Measurements from ENCODE around the gene NCOA7. TPM values are rescaled to one million over a fixed set of nuclear protein-coding genes. Genes with fewer than 3 reads are reported as not detected.

The NCOA7 gene
- total and polyA plus RNA-seq, 9 of the 15 experiments (the other 6 are each of a cell fraction or from before 2014, with no cell fraction given), result 5.8 to 14.6 (median 9.3) TPM

DNA sequence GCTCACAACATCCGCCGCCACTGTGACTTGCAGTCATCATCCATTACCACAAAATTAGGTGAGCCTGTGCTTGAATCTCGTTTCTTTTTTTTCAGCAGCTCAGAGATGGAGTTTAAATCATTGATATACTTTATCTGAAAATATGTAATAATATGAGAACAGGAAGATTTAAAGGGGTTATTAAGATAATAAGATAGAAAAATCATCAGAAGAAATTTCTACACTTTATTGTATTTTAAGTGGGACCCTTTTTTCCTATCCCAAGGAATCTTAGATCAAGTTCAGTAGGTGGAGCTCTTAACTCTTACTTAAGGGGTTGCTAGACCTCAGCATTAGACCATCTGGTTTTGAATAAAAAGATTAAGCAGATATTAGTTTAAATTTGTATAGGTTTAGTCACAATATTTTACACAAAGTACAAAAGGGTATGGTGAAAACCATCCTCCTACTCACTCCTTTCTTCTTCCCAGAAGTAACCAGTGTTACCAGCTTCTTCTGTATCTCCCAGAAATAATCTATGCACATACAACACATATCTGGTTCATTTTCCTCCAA is 9.4 kb upstream of the NCOA7 start:
- peaks cover 32% of the 10 kb centered on the region for H3K79me2 ChIP-seq (ENCODE audit: control insufficient read depth, insufficient read depth, low read length)
- H3K9me1 ChIP-seq (ENCODE audit: control insufficient read depth, insufficient read depth, low read length), result no peaks in the 10 kb centered on the region
- TSS peak; percentile 62 for BruUV-seq (replicated peaks)
- H3K9ac ChIP-seq (ENCODE audit: insufficient read depth in 1 of 2, low read depth in 2 of 2, low read length in 2 of 2), result peak overlapping the region; percentile 71 to 94; a peak in 3 of 4 replicates
- H3K27me3 ChIP-seq (ENCODE audit: control insufficient read depth in 2 of 2, insufficient read depth in 2 of 2, low read length in 2 of 2), result no peaks in the 10 kb centered on the region
- H2AFZ ChIP-seq (ENCODE audit: low read depth, low read length), result peak overlapping the region; percentile 98
- H3K36me3 ChIP-seq (ENCODE audit: control insufficient read depth, insufficient read depth, low read length), result no peaks in the 10 kb centered on the region; the same call in 2 of the 3 replicates
- peak overlapping the region; percentile 47 for H3K4me3 ChIP-seq
- no peak for FAIRE-seq
- H3K4me1 ChIP-seq (replicated peaks in 1 of 2; ENCODE audit: control insufficient read depth in 2 of 2, insufficient read depth in 2 of 2, low read length in 2 of 2), result no peaks in the 10 kb centered on the region; a peak in 2 of 5 replicates
- DNase-seq (ENCODE audit: extremely low read depth in 1 of 4, low spot score in 3 of 4), result peak in 2 of 4 experiments; percentile 34 to 44
- in situ Hi-C loops (cut with MboI), result loop anchor here (10.0 kb wide), 1 partner anchor 1493 kb away; no protein-coding TSS in a partner anchor
- CTCF ChIA-PET (ENCODE audit: low intra/inter-chr PET ratio), result interaction anchor here (1.2 to 1.5 kb wide), 2 partner anchors 175 to 193 kb away, joined by 5 to 7 read pairs; partner anchors contain the start of gene HINT3
- peak overlapping the region; percentile 88 for H3K4me2 ChIP-seq (ENCODE audit: insufficient read depth, low read length)
- H3K27ac ChIP-seq (ENCODE audit: extremely low read depth, low read depth, low read length), result peak overlapping the region; percentile 98
- H3K9me3 ChIP-seq (replicated peaks; ENCODE audit: control insufficient read depth, insufficient read depth, low read depth, low read length), result 0 out of 2 replicates have a peak, but pooled peaks cover 2% of the 10 kb centered on the region
- WGBS (ENCODE audit: insufficient coverage, low coverage, missing lambda C conversion rate), result 0% methylated on average over 3 of the region's 3 CpGs
- POLR2A ChIA-PET, result interaction anchor here (0.6 to 2.5 kb wide), 21 partner anchors 9 to 480 kb away, joined by 3 to 98 read pairs (median 6); partner anchors contain the start of genes HDDC2, HINT3, NCOA7 and TRMT11
- no peaks in the 10 kb centered on the region for H4K20me1 ChIP-seq (replicated peaks; ENCODE audit: control insufficient read depth, insufficient read depth, low read length)
- intact Hi-C loops (cut with micrococcal nuclease), result loop anchor here (1.0 to 10.0 kb wide), 6 partner anchors 8 to 817 kb away; partner anchors contain the start of gene RNF217
- peak; percentile 58 for ATAC-seq
- TF ChIP-seq CEBPB (tag; IDR thresholded peaks at IDR 0.05), result 0 out of 2 replicates have a peak, but pooled peaks have one; percentile 79
- no peak for TF ChIP-seq EWSR1 (IDR thresholded peaks at IDR 0.05; ENCODE audit: borderline replicate concordance, low read depth, partially characterized antibody)
- TF ChIP-seq NCOA4 (IDR thresholded peaks at IDR 0.05; ENCODE audit: partially characterized antibody), result no peak
- no peak for TF ChIP-seq KLF10 (CRISPR knock-in tag; IDR thresholded peaks at IDR 0.05)
- peak; percentile 21; the same call in 1 of the 2 replicates for TF ChIP-seq GTF2E2 (tag; IDR thresholded peaks at IDR 0.05)
- no peak for TF ChIP-seq ZNF717 (CRISPR knock-in tag; IDR thresholded peaks at IDR 0.05)
- TF ChIP-seq, protein P1, sequence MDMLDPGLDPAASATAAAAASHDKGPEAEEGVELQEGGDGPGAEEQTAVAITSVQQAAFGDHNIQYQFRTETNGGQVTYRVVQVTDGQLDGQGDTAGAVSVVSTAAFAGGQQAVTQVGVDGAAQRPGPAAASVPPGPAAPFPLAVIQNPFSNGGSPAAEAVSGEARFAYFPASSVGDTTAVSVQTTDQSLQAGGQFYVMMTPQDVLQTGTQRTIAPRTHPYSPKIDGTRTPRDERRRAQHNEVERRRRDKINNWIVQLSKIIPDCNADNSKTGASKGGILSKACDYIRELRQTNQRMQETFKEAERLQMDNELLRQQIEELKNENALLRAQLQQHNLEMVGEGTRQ (CRISPR knock-in tag; IDR thresholded peaks at IDR 0.05), result no peak
- TF ChIP-seq MAFK (IDR thresholded peaks at IDR 0.05; ENCODE audit: low read length), result 0 out of 2 replicates have a peak, but pooled peaks have one; percentile 1
- TF ChIP-seq, protein P2, sequence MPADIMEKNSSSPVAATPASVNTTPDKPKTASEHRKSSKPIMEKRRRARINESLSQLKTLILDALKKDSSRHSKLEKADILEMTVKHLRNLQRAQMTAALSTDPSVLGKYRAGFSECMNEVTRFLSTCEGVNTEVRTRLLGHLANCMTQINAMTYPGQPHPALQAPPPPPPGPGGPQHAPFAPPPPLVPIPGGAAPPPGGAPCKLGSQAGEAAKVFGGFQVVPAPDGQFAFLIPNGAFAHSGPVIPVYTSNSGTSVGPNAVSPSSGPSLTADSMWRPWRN (IDR thresholded peaks at IDR 0.05; ENCODE audit: low read depth), result no peak
- no peak for TF ChIP-seq PRMT5 (CRISPR knock-in tag; IDR thresholded peaks at IDR 0.05)
- TF ChIP-seq ZNF184 (CRISPR knock-in tag; IDR thresholded peaks at IDR 0.05), result no peak
- TF ChIP-seq RUNX1 (IDR thresholded peaks at IDR 0.05; ENCODE audit: low read depth), result no peak
- TF ChIP-seq ZNF347 (CRISPR knock-in tag; IDR thresholded peaks at IDR 0.05; ENCODE audit: low read depth), result no peak
- TF ChIP-seq, protein P3, sequence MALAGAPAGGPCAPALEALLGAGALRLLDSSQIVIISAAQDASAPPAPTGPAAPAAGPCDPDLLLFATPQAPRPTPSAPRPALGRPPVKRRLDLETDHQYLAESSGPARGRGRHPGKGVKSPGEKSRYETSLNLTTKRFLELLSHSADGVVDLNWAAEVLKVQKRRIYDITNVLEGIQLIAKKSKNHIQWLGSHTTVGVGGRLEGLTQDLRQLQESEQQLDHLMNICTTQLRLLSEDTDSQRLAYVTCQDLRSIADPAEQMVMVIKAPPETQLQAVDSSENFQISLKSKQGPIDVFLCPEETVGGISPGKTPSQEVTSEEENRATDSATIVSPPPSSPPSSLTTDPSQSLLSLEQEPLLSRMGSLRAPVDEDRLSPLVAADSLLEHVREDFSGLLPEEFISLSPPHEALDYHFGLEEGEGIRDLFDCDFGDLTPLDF (CRISPR knock-in tag; IDR thresholded peaks at IDR 0.05), result no peak
- TF ChIP-seq FOSL1 (tag; conservative IDR thresholded peaks at IDR 0.05), result no peak; the same call in 1 of the 2 replicates
- TF ChIP-seq, protein P4, sequence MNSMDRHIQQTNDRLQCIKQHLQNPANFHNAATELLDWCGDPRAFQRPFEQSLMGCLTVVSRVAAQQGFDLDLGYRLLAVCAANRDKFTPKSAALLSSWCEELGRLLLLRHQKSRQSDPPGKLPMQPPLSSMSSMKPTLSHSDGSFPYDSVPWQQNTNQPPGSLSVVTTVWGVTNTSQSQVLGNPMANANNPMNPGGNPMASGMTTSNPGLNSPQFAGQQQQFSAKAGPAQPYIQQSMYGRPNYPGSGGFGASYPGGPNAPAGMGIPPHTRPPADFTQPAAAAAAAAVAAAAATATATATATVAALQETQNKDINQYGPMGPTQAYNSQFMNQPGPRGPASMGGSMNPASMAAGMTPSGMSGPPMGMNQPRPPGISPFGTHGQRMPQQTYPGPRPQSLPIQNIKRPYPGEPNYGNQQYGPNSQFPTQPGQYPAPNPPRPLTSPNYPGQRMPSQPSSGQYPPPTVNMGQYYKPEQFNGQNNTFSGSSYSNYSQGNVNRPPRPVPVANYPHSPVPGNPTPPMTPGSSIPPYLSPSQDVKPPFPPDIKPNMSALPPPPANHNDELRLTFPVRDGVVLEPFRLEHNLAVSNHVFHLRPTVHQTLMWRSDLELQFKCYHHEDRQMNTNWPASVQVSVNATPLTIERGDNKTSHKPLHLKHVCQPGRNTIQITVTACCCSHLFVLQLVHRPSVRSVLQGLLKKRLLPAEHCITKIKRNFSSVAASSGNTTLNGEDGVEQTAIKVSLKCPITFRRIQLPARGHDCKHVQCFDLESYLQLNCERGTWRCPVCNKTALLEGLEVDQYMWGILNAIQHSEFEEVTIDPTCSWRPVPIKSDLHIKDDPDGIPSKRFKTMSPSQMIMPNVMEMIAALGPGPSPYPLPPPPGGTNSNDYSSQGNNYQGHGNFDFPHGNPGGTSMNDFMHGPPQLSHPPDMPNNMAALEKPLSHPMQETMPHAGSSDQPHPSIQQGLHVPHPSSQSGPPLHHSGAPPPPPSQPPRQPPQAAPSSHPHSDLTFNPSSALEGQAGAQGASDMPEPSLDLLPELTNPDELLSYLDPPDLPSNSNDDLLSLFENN (IDR thresholded peaks at IDR 0.05; ENCODE audit: low read depth in 2 of 2, low read length in 2 of 2), result no peak
